Stomach (tissue), 4 donors: ENCODE results near the gene SLAMF1.

Experiments
- POLR2A ChIP-seq, 4 donors: fragments of 450-650 bp; IDR thresholded peaks; one replicate each; pipeline ENCODE4 v1.6.1; 2016; ENCODE audit warnings: antibody characterized with exemption in 4 of 4, control low read depth in 2 of 4, mild to moderate bottlenecking in 1 of 4, moderate library complexity in 1 of 4
- TF ChIP-seq, protein P1 (sequence below), 7 experiments: fragments of 450-650 bp in 4 of 7; fragments of 200-600 bp in 3 of 7; sonication (generic) in 3 of 7; IDR thresholded peaks; one replicate each; pipeline ENCODE4 v1.5.1; 2016 to 2019; ENCODE audit warnings: antibody characterized with exemption in 7 of 7, control low read depth in 2 of 7, mild to moderate bottlenecking in 1 of 7

DNA sequence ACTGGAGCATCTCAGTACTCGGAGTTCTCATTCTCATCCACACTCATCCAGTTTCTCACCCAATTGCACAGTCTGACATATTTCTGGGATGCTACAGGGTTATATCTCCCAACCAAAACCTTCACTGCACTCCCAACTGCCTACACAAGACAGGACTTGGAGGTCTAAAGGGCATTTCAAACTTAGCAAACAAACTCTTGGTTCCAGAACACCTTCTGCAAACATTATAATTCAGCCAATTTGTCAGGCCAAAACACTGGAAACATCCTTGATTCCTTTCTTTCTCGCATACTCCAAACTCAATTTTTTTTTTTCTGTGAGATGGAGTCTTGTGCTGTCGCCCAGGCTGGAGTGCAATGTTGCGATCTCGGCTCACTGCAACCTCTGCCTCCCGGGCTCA lies 7.9 kb downstream of the SLAMF1 start:
- TF ChIP-seq, protein P1, sequence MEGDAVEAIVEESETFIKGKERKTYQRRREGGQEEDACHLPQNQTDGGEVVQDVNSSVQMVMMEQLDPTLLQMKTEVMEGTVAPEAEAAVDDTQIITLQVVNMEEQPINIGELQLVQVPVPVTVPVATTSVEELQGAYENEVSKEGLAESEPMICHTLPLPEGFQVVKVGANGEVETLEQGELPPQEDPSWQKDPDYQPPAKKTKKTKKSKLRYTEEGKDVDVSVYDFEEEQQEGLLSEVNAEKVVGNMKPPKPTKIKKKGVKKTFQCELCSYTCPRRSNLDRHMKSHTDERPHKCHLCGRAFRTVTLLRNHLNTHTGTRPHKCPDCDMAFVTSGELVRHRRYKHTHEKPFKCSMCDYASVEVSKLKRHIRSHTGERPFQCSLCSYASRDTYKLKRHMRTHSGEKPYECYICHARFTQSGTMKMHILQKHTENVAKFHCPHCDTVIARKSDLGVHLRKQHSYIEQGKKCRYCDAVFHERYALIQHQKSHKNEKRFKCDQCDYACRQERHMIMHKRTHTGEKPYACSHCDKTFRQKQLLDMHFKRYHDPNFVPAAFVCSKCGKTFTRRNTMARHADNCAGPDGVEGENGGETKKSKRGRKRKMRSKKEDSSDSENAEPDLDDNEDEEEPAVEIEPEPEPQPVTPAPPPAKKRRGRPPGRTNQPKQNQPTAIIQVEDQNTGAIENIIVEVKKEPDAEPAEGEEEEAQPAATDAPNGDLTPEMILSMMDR (IDR thresholded peaks at IDR 0.05): no peak
- TF ChIP-seq POLR2A (IDR thresholded peaks at IDR 0.05): no peak
